GM18507 (cell line): ENCODE results near the gene MBNL2.

ENCODE experiments used
- DNase-seq: peaks from one replicate; pipeline ENCODE4 v3.0.0; 2011; ENCODE audit warnings: low read depth; ENCODE audit not compliant: insufficient read length; ENCODE audit errors: extremely low spot score
- FAIRE-seq: peaks from 2 replicates; lab custom pipeline; 2011; peaks lifted over from hg19 to GRCh38; lab: Jason Lieb, UNC

MBNL2 gene

GRCh38 chr13:97311956-97312355 is 89.8 kb downstream of the MBNL2 start:
- no peak for DNase-seq
- FAIRE-seq: no peak

DNA sequence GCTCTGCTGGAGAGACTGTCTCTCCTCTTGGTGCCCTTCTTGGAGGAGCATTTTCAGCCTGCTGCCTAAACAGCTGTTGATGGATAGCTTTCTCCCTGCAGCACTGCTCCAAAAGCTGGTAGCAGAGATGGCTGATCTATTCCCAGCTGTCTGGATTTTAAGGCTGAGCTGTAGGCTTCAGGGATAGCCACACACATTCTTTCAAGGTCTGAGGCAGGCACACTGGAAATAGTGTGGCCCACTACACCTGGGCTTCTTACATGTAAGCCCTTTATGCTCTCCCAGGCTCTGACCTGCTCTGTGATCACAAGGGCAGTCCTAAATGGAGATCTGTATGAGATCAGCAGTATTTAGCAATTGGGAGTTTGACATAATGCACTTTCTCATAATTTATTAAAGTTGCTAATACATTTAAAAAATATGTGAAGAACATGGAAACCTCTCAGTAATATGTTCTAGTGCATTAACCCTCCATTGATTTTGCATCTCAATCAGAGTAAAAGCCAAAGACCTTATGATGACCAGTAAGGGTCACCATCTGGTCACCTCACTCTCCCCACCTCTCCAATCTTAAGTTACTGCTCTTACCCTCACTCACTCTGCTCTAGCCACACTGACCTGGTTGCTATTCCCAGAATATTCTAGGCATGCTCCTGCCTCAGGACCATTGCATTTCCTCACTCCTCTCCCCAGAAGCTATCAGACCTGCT is 91.6 kb downstream of the MBNL2 start:
- DNase-seq (no peak), FAIRE-seq (no peak)

GRCh38 chr13:97316390-97316789 is 94.3 kb downstream of the MBNL2 start:
- no peak for DNase-seq
- no peak for FAIRE-seq

- no peak for FAIRE-seq
- DNase-seq: no peak
These were observed 95.8 kb downstream of the MBNL2 start for GRCh38 chr13:97317933-97318332.

DNA sequence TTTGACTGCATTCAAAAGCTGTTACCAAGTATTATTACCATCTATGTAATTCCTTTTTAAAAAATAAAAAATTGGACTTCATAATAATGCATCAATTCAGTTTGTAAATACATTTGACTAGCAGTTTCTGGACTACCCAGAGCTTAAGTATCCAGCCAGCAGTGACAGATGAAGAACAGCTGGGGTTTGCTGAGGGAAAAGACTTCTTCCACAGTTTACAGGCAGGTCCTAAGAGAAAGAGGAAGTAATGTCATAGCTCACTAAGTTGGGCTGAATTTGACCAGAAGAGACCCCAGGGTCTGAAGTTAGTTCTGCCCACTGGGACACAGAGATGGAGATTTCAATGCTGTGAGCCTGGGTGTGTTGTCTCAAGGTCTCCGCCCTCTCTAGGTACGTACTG is 96.4 kb downstream of the MBNL2 start:
- DNase-seq (no peak), FAIRE-seq (no peak)

- no peak for FAIRE-seq
- DNase-seq: no peak
These were observed 97.1 kb downstream of the MBNL2 start for GRCh38 chr13:97319113-97319720.

- DNase-seq: no peak
- no peak for FAIRE-seq
These were observed 99.0 kb downstream of the MBNL2 start for GRCh38 chr13:97321101-97321500.

GRCh38 chr13:97321616-97322321 is 99.6 kb downstream of the MBNL2 start:
- no peak for FAIRE-seq

DNA sequence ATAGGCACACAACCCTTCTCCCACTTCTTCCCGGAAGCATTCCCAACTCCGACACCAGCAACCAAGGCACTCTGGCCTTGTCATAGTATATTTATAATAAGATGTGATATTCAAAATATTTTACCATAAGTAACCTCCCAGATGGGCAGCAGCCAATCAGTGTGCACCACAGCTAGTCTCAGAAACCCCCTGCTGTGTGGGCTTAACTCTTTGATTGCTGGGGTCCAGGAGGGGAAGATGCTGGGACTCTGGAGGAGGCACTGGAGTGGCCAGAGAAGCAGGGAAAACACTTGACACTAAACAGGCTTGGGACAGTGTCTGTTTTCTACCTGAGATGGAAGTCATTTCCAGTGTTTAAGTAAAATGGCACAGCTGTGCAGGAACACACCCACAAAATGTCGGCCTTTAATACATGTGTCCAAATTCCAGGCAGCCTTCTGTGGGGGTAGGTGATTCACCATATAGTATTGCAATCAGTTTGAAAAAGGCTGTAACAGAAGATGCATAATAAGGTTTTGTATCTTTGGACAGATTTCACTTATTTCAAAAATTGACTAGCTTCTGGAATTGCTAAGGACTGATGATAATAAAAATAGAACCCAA is 100.7 kb downstream of the MBNL2 start:
- FAIRE-seq: no peak

More at GRCh38 chr13:97321616-97322321, 99.6 kb downstream of the MBNL2 start:
- DNase-seq: no peak

GRCh38 chr13:97324115-97324514 is 102.0 kb downstream of the MBNL2 start:
- DNase-seq (no peak), FAIRE-seq (no peak)

More for the DNA sequence above, 100.7 kb downstream of the MBNL2 start:
- DNase-seq: no peak

GRCh38 chr13:97325738-97326137 is 103.6 kb downstream of the MBNL2 start:
- DNase-seq (no peak), FAIRE-seq (no peak)

DNA sequence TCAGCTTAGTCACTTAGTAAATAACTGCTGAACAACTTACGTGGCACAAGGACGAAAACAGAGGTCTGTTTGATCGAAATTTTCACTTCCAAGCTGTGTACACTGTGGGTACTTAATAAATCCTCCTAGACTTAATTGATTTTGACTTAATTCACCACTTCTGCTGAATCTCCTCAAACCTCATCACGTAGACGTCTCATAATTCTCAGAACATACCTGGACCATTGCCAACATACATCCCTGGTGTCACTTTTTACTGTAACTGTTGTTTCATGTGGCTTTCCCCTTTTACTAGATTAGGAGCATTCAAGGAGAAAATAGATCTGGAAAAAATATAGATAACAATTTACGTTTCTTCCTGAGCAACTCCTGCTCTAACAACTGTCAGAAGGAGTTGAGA is 105.0 kb downstream of the MBNL2 start:
- no peak for FAIRE-seq
- no peak for DNase-seq

DNA sequence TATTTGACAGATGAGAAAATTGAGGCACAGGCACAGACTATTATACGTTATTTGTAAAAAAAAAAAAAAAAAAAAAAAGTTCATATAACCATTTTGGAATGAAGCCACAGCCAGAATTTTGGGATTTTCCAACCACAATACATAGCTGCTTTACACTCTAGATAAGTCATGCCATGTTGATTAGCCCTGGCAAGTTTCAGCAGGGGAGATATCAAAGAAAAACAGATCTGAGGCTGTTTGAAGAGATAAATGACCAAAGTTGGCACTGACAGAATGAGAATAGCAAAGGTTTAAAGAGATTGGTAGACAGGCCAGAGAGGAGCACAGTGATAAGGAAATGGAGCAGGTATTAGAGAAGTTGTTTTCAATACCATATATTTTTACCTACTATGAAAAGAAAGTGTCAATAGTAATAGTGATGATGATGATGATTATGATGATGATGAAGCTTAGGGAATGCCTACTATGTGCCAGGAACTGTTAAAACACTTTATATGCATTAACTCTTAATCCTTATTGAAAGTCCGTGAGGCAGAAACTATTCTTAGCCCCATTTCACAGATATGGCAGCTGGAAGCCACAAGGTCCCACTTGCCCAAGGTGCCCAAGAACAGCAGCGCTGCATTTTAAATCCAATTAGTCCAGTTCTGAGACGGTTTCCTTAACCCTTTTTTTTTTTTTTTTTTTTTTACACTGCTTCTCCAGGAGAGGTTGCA is 105.5 kb downstream of the MBNL2 start:
- no peak for FAIRE-seq
- DNase-seq: no peak

- DNase-seq: no peak
- FAIRE-seq: no peak
These were observed 106.2 kb downstream of the MBNL2 start for GRCh38 chr13:97328222-97328790.

DNA sequence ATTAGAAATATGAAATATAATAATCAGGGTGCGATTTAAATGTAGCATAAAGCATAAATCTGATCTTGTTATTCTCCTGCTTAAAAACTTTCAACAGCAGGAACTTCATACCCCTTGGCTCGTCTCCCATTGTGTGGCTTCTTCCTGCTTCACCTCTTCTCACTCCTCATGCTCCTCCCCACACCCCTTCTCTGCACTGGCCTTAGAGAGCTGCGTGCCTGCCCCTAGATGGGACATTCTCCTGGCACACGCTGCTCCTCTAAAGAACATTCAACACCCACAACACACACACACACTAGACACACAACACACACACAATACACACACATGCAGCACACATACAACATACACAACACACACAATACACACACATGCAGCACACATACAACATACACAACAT is 107.2 kb downstream of the MBNL2 start:
- DNase-seq (no peak), FAIRE-seq (peak; percentile 46)

DNA sequence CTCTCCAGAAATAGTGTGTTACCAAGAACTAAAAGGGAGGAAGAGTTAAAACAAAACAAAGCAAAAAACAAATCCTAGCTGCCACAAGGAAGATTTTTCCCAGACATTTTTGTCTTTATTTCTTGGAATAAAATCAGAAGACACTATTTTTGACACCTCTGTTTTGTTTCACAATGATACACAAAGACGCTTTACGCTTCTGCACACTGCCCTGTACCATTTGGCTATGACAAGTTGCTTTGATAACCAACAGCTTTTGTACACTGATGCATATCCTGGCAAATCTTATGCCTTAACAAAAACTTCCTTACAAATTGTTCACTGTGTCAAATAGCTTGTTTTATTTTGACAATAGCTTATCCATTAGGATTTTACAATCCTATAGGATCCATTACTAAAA is 108.3 kb downstream of the MBNL2 start:
- FAIRE-seq (no peak), DNase-seq (no peak)

DNA sequence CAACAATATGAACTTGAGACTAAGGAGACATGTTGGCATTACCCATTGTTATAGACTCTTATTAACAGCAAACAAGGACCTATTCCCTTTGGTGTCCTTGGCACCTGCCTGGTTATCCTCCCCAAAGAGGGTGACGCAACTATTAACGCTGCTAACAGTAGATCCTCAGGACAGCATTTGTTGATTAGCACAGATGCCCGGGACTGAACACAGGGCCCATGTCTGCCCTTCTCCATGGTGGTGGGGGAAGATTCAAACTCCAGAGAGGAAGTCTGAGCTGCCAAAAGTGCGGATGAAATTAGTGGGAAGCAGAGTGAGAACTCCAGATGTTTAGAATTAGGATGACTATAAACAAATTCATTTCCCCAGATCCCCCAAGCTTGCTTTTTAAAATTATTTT is 110.6 kb downstream of the MBNL2 start:
- FAIRE-seq: no peak
- no peak for DNase-seq

DNA sequence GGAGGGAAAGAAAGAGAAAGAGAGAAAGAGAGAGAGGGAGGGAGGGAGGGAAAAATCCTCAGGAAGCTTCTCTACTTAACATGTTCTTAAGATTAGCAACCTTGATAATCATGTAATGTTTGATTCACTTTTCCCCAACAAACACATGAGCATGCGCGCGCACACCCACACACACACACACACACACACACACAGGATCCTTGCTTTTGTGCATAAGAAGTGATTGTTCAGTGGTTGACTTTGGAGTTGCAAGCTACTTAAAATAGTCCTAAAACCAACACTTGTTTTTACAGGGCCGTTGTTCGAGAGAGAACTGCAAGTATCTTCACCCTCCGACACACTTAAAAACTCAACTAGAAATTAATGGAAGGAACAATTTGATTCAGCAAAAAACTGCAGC is 111.8 kb downstream of the MBNL2 start:
- FAIRE-seq: no peak
- no peak for DNase-seq

- FAIRE-seq (no peak), DNase-seq (no peak)
These were observed 112.6 kb downstream of the MBNL2 start for GRCh38 chr13:97334690-97335089.
